ENCODE results near the gene JAM3.
"Not testable (repeated sequence)": the region's sequence is repeated elsewhere in the genome, so short reads cannot be mapped to it uniquely, and the experiment has no call there.

The JAM3 gene

DNA sequence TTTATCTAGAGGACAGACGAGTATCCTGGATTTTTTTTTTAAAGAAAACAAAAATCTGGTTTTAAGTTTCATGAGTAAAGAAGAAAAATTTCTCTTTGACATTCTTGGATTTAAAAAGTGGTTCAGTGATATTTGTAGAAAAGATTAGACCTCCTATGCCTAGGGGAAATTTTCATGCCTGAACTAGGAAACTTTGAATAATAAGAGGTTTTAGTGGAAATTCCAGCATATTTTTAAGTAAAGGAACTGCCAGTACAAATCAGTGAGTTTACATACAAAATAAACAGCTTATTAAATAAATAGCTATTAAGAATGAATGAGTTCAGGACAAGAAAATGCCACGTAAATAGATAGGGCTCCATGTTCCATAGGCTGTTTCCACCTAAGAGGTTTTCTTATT is 17.5 kb downstream of the JAM3 start:
- TF ChIP-seq, protein P1, sequence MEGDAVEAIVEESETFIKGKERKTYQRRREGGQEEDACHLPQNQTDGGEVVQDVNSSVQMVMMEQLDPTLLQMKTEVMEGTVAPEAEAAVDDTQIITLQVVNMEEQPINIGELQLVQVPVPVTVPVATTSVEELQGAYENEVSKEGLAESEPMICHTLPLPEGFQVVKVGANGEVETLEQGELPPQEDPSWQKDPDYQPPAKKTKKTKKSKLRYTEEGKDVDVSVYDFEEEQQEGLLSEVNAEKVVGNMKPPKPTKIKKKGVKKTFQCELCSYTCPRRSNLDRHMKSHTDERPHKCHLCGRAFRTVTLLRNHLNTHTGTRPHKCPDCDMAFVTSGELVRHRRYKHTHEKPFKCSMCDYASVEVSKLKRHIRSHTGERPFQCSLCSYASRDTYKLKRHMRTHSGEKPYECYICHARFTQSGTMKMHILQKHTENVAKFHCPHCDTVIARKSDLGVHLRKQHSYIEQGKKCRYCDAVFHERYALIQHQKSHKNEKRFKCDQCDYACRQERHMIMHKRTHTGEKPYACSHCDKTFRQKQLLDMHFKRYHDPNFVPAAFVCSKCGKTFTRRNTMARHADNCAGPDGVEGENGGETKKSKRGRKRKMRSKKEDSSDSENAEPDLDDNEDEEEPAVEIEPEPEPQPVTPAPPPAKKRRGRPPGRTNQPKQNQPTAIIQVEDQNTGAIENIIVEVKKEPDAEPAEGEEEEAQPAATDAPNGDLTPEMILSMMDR (conservative IDR thresholded peaks at IDR 0.05; ENCODE audit: low read depth, low read length) = no peak

DNA sequence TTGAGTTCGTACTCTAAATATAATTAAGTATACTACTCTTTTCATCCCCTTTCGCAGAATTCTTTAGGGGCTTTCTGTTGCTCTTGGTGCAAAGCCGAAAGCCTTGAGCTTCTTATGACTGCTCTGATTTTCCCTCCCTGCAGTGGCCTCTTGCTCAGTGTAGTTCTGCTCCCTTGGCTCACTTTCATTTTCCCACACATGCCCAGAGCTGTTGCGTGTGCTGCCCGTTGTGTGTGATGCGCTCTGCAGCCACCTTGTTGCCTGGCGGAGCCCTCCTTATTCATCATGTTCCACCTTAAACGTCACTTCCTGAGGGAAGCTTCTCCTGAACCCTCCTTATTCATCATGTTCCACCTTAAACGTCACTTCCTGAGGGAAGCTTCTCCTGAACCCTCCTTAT is 23.1 kb downstream of the JAM3 start:
- H3K4me3 ChIP-seq (ENCODE audit: low read depth, low read length); DNase-seq (ENCODE audit: low read depth): not testable (repeated sequence)

More for the DNA sequence above, 17.5 kb downstream of the JAM3 start:
- no peak for DNase-seq (ENCODE audit: low read depth)
- H3K4me3 ChIP-seq (ENCODE audit: low read depth, low read length) = no peak overlapping the region

DNA sequence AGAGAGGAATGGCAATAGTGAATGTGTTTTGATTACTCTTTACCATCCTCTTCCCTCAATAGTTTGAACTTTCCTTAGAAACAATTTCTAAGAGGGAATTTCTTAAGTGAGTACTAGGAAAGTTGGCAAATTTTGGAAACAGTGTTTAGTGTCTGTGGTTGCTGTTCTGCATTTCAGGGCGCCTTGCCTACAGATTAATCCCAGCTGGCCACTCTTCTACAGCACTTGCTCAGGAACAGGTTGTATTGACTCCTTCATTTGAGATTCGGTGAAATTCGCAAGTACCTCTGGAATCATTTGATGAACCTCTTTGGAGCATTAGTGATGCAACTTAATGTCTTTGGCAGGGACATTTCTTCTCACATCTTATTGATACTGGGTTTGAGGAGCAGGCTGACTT is 28.3 kb downstream of the JAM3 start:
- DNase-seq (ENCODE audit: low read depth) = no peak
- H3K4me3 ChIP-seq (ENCODE audit: low read depth, low read length) = no peak overlapping the region
- TF ChIP-seq, protein P1 (conservative IDR thresholded peaks at IDR 0.05; ENCODE audit: low read depth, low read length) = no peak

DNA sequence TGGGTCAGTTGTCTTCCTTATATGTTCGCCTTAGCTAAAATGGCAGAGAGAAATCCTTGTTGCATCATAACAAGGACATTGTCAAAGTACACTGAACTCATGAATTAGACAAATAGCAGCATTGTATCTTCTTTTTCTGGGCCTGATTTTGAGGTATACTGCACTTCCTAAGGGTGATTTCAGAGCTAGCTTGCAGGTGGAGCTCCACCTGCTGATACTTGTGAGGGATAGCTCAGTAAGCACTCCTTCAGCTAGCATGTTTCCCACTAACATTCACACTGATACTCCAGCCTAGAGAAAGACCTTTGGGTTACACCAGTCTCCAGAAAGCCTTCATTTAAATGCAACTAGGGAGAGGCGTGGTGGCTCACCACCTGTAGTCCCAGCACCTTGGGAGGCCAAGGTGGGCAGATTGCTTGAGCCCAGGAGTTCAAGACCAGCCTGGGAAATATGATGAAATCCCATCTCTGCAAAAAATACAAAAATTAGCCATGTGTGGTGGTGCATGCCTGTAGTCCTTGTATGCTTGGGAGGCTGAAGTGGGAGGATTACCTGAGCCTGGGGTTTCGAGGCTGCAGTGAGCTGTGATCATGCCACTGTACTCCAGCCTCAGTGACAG is 29.8 kb downstream of the JAM3 start:
- TF ChIP-seq, protein P1 (conservative IDR thresholded peaks at IDR 0.05; ENCODE audit: low read depth, low read length) = peak; percentile 43

DNA sequence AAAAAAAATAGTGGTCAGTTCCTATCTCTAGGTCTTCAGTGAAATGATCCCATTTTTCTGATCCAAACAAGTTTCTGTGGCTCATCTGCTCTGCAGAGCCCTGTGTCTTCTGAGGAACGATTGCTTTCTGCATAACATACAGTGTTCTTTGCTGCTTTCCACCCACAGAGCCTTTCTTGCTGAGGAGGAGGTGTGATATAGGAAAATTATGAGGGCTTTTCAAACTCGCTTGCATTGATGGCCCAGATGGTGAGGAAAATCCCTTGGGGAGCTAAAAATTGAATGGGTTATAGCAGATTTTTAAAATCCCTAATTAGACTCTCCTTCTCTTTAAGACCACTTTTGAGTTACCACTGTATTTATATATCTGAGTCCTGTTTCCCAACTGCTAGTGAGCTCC is 31.3 kb downstream of the JAM3 start:
- no peak overlapping the region for H3K4me3 ChIP-seq (ENCODE audit: low read depth, low read length)
- TF ChIP-seq, protein P1 (conservative IDR thresholded peaks at IDR 0.05; ENCODE audit: low read depth, low read length) = no peak
- DNase-seq (ENCODE audit: low read depth) = no peak

More for the DNA sequence above, 29.8 kb downstream of the JAM3 start:
- peak; percentile 30 for DNase-seq (ENCODE audit: low read depth)
- no peak overlapping the region for H3K4me3 ChIP-seq (ENCODE audit: low read depth, low read length)

DNA sequence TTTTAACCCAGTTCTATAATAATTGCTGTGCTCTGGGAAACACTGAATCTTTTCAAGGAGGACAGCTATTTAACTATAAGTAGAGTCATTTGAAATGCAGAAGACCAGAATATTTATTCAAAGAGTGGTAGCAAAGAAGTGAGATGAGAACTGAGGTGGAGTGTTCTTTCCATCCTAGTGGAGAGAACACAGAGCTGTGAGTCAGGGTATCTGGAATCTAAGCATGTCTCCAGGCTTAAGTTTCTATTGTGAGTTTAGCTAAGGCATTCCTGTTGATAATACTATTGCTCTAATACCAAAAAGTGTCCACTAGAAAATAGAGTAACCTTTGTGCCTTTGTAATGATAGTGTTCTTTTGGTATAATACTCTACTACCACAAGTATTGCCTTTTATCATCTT is 32.4 kb downstream of the JAM3 start:
- DNase-seq (ENCODE audit: low read depth) = peak; percentile 63
- TF ChIP-seq, protein P1 (conservative IDR thresholded peaks at IDR 0.05; ENCODE audit: low read depth, low read length) = no peak

DNA sequence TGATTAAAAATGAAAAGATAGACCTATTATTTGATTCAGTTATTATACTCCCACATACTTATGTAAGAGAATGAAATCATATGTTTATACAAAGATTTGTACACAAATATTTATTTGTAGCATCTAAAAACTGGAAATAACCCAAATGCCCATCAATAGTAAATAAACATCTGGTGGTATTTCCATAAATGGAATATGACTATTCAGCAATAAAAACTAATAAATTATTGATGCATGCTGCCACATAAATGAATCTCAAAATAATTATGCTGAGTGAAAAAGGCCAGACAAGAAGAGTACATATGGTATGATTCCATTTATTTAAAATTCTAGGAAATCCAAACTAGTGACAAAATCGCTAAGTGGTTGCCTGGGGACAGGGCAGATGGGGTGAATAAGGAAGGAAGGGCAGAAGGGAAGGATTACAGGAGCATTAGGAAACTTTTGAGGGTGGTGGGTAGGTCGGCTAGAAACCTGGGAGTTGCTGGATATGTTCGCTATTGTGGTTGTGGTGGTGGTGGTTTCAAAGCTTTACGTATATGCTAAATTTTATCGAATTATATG is 41.5 kb downstream of the JAM3 start:
- TF ChIP-seq, protein P1 (conservative IDR thresholded peaks at IDR 0.05; ENCODE audit: low read depth, low read length) = no peak
- H3K4me3 ChIP-seq (ENCODE audit: low read depth, low read length) = no peak overlapping the region
- no peak for DNase-seq (ENCODE audit: low read depth)

More for the DNA sequence above, 32.4 kb downstream of the JAM3 start:
- no peak overlapping the region for H3K4me3 ChIP-seq (ENCODE audit: low read depth, low read length)

DNA sequence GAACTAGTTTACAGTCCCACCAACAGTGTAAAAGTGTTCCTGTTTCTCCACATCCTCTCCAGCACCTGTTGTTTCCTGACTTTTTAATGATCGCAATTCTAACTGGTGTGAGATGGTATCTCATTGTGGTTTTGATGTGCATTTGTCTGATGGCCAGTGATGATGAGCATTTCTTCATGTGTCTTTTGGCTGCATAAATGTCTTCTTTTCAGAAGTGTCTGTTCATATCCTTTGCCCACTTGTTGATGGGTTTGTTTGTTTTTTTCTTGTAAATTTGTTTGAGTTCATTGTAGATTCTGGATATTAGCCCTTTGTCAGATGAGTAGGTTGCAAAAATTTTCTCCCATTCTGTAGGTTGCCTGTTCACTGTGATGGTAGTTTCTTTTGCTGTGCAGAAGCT is 44.9 kb downstream of the JAM3 start:
- not testable (repeated sequence) for DNase-seq (ENCODE audit: low read depth); H3K4me3 ChIP-seq (ENCODE audit: low read depth, low read length)

Measured in choroid plexus epithelial cell (primary cell).